Thoracic aorta (tissue), 2 donors: ENCODE data around the gene ST7. TPM values are rescaled to one million over a fixed set of nuclear protein-coding genes. Genes with fewer than 3 reads are reported as not detected.
A peak's percentile ranks its signal among the peaks of the same experiment; 100 is the strongest.

Source experiments
- ATAC-seq: fragments of 150-250 bp; one replicate; pipeline ENCODE4 v1.8.0; 2017; ENCODE audit warnings: low read depth; ENCODE audit not compliant: insufficient number of reproducible peaks, low FRiP score
- DNase-seq: peaks from one replicate; pipeline ENCODE4 v3.0.0-alpha.2; 2020; ENCODE audit warnings: low spot score
- H3K27ac ChIP-seq, 2 donors: fragments of 200-600 bp; sonication (generic); 1 replicate in 1 of 2; 2 replicates in 1 of 2; pipeline ENCODE4 v1.5.1; 2016; ENCODE audit warnings: mild to moderate bottlenecking in 2 of 2, moderate library complexity in 2 of 2
- H3K27me3 ChIP-seq: fragments of 200-600 bp; sonication (generic); replicated peaks from 2 replicates; pipeline ENCODE4 v1.6.0; 2016; ENCODE audit warnings: mild to moderate bottlenecking; ENCODE audit not compliant: insufficient read depth
- H3K36me3 ChIP-seq: fragments of 200-600 bp; sonication (generic); one replicate; pipeline ENCODE4 v1.5.1; 2016
- H3K4me1 ChIP-seq, 2 donors: fragments of 200-600 bp; sonication (generic); 1 replicate in 1 of 2; 2 replicates in 1 of 2; pipeline versions ENCODE4 v1.5.1 to v1.6.0; 2016; ENCODE audit warnings: low read depth in 2 of 2, mild to moderate bottlenecking in 1 of 2; ENCODE audit not compliant: control insufficient read depth in 1 of 2
- H3K4me3 ChIP-seq: fragments of 200-600 bp; sonication (generic); 2 replicates; pipeline ENCODE4 v1.5.1; 2016; ENCODE audit warnings: mild to moderate bottlenecking
- H3K9me3 ChIP-seq: fragments of 200-600 bp; sonication (generic); 2 replicates; pipeline ENCODE4 v1.5.1; 2016
- total RNA-seq, 2 donors: library from RNA; depleted of rRNA; stranded (reverse); fragments of >200 nt; gene quantifications; one replicate each; pipeline versions ENCODE4 v1.1.0 to v1.2.3, GENCODE V29; 2016
- TF ChIP-seq, protein P1 (sequence below): fragments of 200-600 bp; sonication (generic); IDR thresholded peaks from one replicate; pipeline ENCODE4 v1.5.1; 2019; ENCODE audit warnings: antibody characterized with exemption

ST7 gene
- total RNA-seq, 2 donors from 2014 or later: 29.8 to 56.2 TPM

DNA sequence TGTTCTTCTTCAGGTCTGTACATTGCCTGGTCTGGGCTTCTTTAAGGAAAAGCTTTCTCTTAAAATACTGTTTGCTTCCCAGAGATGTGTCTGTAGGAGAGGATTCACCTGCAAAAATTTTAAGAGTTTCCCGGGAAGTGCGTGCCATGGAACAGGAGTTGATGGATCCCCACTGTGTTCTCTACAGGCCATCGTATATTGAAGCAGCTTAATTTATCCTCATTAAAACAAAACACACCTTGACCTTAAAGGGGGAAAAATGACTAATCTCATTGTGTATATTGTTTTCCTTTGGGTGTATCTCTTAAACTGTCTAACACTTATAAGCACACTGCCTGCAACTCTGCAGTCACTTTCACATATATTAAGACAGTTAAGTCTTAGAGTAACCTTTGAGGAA, 111.4 kb downstream of the ST7 start:
- no peak for ATAC-seq

DNA sequence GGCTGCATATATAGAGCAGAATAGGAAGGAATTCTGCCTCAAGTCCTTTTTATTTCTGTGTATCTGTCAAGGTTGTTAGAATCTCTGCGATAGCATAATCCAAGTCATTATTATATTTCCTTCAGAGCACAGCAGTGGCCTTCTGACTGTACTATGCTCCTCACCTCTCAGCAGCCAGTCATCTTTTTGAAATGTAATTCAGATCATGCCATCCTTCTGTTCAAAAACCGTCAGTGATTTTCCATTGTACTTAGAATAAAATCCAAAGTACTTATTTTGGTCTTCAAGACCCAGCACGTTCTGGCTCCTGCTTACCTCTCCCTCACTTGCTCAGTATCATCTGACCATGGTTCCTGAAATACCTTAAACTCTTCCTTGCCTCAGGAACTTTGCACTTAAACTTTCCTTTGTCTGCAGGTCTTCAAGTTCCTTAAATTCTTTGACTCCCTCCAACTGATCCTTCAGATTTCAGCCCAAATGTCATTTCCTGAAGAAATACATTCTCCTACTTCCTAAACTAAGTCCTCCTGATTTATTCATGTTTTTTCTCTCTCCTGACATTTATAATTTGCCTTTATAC, 112.4 kb downstream of the ST7 start:
- Histone ChIP-seq H3K9me3 (no peaks in the 10 kb centered on the region), H3K36me3 (no peaks in the 10 kb centered on the region), H3K27ac (peak overlapping the region in 1 of 2 donors; percentile 45), H3K4me3 (no peak overlapping the region), H3K4me1 (peaks cover 31 to 69% of the 10 kb centered on the region in 2 donors), H3K27me3 (no peaks in the 10 kb centered on the region)
- TF ChIP-seq, protein P1, sequence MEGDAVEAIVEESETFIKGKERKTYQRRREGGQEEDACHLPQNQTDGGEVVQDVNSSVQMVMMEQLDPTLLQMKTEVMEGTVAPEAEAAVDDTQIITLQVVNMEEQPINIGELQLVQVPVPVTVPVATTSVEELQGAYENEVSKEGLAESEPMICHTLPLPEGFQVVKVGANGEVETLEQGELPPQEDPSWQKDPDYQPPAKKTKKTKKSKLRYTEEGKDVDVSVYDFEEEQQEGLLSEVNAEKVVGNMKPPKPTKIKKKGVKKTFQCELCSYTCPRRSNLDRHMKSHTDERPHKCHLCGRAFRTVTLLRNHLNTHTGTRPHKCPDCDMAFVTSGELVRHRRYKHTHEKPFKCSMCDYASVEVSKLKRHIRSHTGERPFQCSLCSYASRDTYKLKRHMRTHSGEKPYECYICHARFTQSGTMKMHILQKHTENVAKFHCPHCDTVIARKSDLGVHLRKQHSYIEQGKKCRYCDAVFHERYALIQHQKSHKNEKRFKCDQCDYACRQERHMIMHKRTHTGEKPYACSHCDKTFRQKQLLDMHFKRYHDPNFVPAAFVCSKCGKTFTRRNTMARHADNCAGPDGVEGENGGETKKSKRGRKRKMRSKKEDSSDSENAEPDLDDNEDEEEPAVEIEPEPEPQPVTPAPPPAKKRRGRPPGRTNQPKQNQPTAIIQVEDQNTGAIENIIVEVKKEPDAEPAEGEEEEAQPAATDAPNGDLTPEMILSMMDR: no peak
- DNase-seq: no peak
- ATAC-seq: no peak

More for the DNA sequence above, 111.4 kb downstream of the ST7 start:
- no peak for DNase-seq
- H3K4me3 ChIP-seq: no peak overlapping the region
- H3K27ac ChIP-seq: no peak overlapping the region
- no peaks in the 10 kb centered on the region for H3K27me3 ChIP-seq
- TF ChIP-seq, protein P1: no peak
- peaks cover 27 to 60% of the 10 kb centered on the region in 2 donors for H3K4me1 ChIP-seq
- H3K9me3 ChIP-seq: no peaks in the 10 kb centered on the region
- no peaks in the 10 kb centered on the region for H3K36me3 ChIP-seq

DNA sequence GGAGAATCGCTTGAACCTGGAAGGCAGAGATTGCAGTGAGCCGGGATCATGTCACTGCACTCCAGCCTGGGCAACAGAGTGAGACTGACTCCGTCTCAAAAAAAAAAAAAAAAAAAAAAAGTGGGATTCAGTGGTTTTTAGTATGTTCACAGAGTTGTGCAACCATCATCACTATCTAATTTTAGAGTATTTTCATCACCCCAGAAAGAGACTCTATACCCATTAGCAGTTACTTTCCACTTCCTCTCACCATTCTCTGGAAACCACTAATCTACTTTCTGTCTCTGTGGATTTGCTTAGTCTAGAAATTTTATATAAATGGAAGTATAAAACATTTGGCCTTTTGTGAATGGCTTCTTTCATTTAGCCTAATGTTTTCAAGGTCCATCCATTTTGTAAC, 113.4 kb downstream of the ST7 start:
- TF ChIP-seq, protein P1: no peak
- H3K36me3 ChIP-seq: no peaks in the 10 kb centered on the region
- H3K9me3 ChIP-seq: no peaks in the 10 kb centered on the region
- H3K4me3 ChIP-seq: no peak overlapping the region
- no peaks in the 10 kb centered on the region for H3K27me3 ChIP-seq
- peak overlapping the region in 1 of 2 donors; percentile 45 for H3K27ac ChIP-seq
- DNase-seq: no peak
- ATAC-seq: no peak
- peaks cover 31 to 72% of the 10 kb centered on the region in 2 donors for H3K4me1 ChIP-seq

DNA sequence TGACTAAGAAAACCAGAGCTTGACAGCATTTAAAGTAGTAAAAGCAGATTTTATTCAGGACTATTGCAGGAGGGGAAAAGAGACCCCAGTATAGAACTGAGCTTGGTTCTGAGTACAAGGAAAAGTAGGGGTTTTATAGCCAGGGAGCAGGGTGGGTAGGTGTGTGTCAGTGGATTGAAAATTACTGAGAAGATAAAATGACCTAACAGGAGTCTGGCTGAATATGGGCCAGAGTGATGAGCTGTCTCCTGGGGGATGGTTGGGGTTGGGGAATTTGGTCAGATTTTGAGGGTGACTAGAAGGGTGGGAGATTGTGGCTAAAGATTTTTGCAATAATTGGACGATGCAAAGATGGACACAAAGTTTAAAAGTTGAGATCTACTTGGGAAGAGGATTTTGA, 114.0 kb downstream of the ST7 start:
- Histone ChIP-seq H3K36me3 (no peaks in the 10 kb centered on the region), H3K4me1 (peaks cover 35 to 72% of the 10 kb centered on the region in 2 donors), H3K27me3 (no peaks in the 10 kb centered on the region), H3K4me3 (no peak overlapping the region), H3K27ac (peak overlapping the region in 1 of 2 donors; percentile 45), H3K9me3 (no peaks in the 10 kb centered on the region)
- TF ChIP-seq, protein P1: no peak
- no peak for ATAC-seq
- DNase-seq: no peak

DNA sequence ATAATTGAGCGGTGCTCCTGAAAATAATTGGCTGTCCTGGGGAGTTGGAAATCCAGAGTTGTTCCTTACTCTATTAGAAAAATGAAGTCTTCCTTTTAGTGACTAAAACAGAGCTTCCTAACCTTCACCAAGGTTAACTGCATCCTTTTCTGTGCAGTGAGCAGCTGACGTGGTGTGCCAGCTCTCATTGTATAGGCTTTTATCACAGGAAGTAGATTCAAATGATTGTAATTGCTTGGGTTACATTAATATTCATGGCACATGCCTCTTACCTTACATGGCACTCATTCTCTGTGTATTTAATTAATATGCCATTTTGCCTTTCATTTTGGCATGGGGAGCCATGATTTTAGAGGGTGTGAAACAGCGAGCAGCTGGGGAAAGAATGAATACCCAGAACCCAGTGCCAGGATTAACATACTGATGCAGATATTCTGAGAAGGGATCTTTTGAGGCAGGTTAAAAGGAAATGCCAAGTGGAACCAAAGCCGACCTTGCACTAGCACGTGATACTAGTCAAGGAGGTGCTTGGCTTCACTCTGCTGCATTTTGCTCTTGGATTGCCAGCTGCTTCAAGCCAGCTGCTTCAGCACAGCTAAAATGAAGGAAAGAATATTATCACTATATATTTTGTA, 115.3 kb downstream of the ST7 start:
- no peaks in the 10 kb centered on the region for H3K9me3 ChIP-seq
- peak overlapping the region; percentile 30 for H3K4me3 ChIP-seq
- H3K36me3 ChIP-seq: no peaks in the 10 kb centered on the region
- ATAC-seq (no peak), DNase-seq (no peak)
- H3K27ac ChIP-seq: peak overlapping the region in 1 of 2 donors; percentile 17
- H3K27me3 ChIP-seq: no peaks in the 10 kb centered on the region
- TF ChIP-seq, protein P1: no peak
- H3K4me1 ChIP-seq: peaks cover 43 to 74% of the 10 kb centered on the region in 2 donors
